ENCODE measurements around the gene ZC3H13.

Gene ZC3H13

GRCh38 chr13:46053162-46054012 is 841 bp upstream of the ZC3H13 start:
- DNase-seq (ENCODE audit: low read depth, low spot score): no peak
- TF ChIP-seq, protein P1, sequence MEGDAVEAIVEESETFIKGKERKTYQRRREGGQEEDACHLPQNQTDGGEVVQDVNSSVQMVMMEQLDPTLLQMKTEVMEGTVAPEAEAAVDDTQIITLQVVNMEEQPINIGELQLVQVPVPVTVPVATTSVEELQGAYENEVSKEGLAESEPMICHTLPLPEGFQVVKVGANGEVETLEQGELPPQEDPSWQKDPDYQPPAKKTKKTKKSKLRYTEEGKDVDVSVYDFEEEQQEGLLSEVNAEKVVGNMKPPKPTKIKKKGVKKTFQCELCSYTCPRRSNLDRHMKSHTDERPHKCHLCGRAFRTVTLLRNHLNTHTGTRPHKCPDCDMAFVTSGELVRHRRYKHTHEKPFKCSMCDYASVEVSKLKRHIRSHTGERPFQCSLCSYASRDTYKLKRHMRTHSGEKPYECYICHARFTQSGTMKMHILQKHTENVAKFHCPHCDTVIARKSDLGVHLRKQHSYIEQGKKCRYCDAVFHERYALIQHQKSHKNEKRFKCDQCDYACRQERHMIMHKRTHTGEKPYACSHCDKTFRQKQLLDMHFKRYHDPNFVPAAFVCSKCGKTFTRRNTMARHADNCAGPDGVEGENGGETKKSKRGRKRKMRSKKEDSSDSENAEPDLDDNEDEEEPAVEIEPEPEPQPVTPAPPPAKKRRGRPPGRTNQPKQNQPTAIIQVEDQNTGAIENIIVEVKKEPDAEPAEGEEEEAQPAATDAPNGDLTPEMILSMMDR (IDR thresholded peaks at IDR 0.05; ENCODE audit: insufficient read depth, low read length, missing control alignments): no peak
- peak overlapping the region; percentile 78 for H3K4me3 ChIP-seq (ENCODE audit: low read depth, low read length)
- CTCF ChIA-PET: interaction anchor here (1.1 to 1.5 kb wide), 3 partner anchors 9 to 73 kb away, joined by 3 to 4 read pairs (median 3); no protein-coding TSS in a partner anchor
- POLR2A ChIA-PET: no interaction called here

DNA sequence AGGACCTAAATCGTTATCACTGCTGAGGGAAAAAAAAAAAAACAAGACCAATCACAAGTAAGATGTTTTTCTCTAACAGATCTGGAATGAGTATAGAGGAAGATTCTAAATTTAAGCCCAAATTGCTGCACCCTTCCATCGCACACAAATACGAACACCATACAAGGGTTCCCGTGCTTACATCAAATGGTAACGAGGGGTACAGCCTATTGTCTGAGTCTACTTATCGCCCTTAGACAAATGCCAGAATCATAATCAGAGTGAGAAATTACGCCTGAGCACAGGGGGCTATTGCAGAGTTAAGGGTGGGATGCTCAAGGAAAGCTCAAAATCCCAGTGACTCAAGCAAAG is 603 bp downstream of the ZC3H13 start:
- POLR2A ChIA-PET: no interaction called here

DNA sequence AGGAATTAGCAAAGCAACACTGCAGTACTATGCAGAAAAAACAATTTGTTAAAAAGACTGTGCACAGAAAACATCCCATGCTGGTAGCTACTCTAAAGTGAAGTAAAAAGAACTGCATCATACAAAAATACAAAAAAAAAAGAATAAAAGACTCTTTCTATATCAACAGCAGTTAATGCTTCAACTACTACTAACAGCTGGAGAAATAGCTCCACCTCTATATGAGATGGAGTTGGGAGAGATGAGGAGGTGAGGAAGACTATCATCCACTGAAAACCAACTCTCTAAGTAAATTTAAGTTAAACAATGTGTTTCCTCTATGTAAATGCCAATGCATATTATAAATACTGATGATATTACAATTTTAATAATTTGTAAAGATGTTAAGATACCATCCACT is 1.8 kb downstream of the ZC3H13 start:
- POLR2A ChIA-PET: interaction anchor here (0.7 kb wide), 1 partner anchor 9 kb away, joined by 3 read pairs; no protein-coding TSS in a partner anchor
- peak overlapping the region; percentile 19; the same call in 1 of the 2 replicates for H3K4me3 ChIP-seq (ENCODE audit: low read depth, low read length)
- DNase-seq (ENCODE audit: low read depth, low spot score): no peak
- CTCF ChIA-PET: interaction anchor here (0.7 to 1.2 kb wide), 3 partner anchors 9 to 75 kb away, joined by 3 to 4 read pairs (median 3); no protein-coding TSS in a partner anchor
- TF ChIP-seq, protein P1 (IDR thresholded peaks at IDR 0.05; ENCODE audit: insufficient read depth, low read length, missing control alignments): no peak

More for the DNA sequence above, 603 bp downstream of the ZC3H13 start:
- CTCF ChIA-PET: interaction anchor here (0.7 kb wide), 2 partner anchors 74 to 471 kb away, joined by 3 read pairs; no protein-coding TSS in a partner anchor
- H3K4me3 ChIP-seq (ENCODE audit: low read depth, low read length): peak overlapping the region; percentile 78
- TF ChIP-seq, protein P1 (IDR thresholded peaks at IDR 0.05; ENCODE audit: insufficient read depth, low read length, missing control alignments): no peak
- DNase-seq (ENCODE audit: low read depth, low spot score): no peak

DNA sequence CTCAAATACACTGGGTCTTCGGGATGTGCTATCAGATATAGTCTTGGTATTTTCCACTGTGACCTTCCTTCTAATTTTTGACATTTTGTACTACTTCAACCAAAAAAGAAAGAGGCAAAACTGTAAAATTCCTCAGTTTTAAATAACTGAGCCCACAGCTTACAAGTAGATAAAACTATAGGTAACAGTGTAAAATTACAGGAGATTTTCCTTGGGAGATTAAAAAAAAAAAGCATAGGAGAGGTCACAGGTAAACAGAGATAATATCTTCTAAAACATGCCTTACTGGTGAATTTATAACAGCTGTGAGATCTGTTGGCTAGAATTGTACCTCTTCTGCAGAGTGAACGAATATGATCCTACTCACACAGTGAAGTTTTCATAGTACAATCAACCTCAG is 7.1 kb downstream of the ZC3H13 start:
- ChIA-PET CTCF (no interaction called here), POLR2A (no interaction called here)
- TF ChIP-seq, protein P1 (IDR thresholded peaks at IDR 0.05; ENCODE audit: insufficient read depth, low read length, missing control alignments): no peak
- DNase-seq (ENCODE audit: low read depth, low spot score): no peak
- no peak overlapping the region for H3K4me3 ChIP-seq (ENCODE audit: low read depth, low read length)

- TF ChIP-seq, protein P1 (IDR thresholded peaks at IDR 0.05; ENCODE audit: insufficient read depth, low read length, missing control alignments): no peak
- H3K4me3 ChIP-seq (ENCODE audit: low read depth, low read length): no peak overlapping the region
- no peak for DNase-seq (ENCODE audit: low read depth, low spot score)
- CTCF ChIA-PET: no interaction called here
- POLR2A ChIA-PET: no interaction called here
These were observed 8.9 kb downstream of the ZC3H13 start for GRCh38 chr13:46043647-46044046.

DNA sequence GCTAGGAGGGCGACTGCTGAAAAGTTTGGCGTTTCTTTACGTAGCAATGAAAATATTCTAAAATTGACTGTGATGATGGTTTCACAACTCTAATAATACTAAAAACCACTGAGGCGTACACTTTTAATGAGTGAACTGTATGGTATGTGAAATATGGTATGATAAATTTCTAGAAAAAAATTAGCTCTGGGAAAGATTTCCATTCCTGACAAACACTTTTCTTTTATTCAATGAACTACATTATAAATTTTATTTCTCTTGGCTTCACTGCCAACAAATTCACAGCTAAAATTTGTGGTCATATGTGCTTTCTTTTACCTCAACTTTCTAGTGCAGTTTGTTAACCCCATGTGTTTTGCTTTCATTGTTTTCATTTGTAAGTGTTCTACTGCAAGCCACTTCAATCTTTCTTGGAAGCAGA is 11.1 kb downstream of the ZC3H13 start:
- CTCF ChIA-PET: interaction anchor here (0.8 kb wide), 2 partner anchors 9 to 10 kb away, joined by 3 read pairs; no protein-coding TSS in a partner anchor

More for the DNA sequence above, 11.1 kb downstream of the ZC3H13 start:
- POLR2A ChIA-PET: interaction anchor here (0.9 kb wide), 1 partner anchor 9 kb away, joined by 3 read pairs; no protein-coding TSS in a partner anchor
- H3K4me3 ChIP-seq (ENCODE audit: low read depth, low read length): no peak overlapping the region
- TF ChIP-seq, protein P1 (IDR thresholded peaks at IDR 0.05; ENCODE audit: insufficient read depth, low read length, missing control alignments): no peak
- DNase-seq (ENCODE audit: low read depth, low spot score): no peak
